ENCODE measurements around the gene ANXA11.
"Not testable (repeated sequence)": the region's sequence is repeated elsewhere in the genome, so short reads cannot be mapped to it uniquely, and the experiment has no call there.

ANXA11 gene

GRCh38 chr10:80207768-80208370, 2.5 kb upstream of the ANXA11 start:
- FAIRE-seq: no peak

DNA sequence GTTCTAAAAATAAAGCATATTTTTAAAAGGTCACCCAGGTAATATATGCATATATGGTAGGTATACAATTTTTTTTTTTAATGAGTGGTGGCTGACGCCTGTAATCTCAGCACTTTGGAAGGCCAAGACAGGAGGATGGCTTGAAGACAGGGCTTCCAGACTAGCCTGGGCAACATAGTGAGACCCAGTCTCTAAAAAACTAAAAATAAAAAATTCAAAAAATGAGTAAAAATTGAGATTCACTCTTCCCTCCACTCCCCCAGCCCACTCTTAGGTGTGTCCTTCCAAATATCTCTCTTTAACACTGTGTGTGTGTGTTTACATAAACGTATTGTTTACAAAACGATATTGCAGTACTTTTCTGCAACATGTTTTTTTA, 929 bp upstream of the ANXA11 start:
- no peak for FAIRE-seq

DNA sequence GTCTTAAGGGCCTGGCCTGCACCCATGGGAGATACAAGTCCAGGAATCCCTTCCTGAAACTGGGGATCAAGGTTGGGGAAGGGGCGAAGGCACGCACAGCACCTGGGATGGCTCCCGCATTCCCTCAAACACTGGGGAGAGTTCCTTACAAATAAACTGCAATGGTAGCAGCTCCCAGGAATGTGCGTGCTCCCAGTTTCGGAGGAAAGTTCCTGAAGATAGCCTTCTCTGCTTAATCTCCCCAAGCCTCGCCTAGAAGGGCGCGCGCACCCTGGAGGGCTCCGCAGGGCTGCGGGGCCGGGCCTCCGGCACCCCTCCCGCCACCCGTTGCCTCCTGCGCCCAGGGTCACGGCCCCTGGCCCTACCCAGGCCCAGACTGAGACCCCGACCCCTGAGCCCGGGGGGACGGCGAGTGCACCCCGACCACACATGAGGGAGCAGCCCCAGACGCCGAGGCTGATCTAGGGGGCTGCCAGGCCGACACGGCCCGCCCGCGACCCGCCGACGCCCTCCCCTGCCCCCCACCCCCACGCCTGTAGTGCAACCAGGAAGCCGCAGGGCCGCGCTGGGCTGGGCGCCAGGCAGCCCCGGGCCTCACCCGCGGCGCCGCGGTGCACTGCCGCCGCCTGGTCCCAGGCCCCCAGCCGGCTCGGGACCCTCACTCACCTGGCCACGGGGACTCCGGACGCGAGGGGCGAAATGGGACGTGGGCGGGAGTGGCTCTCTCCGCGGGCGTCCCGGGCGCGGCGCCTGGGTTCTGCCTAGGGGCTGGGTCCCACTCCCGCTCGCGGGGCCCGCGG, 460 bp downstream of the ANXA11 start:
- no peak for FAIRE-seq

DNA sequence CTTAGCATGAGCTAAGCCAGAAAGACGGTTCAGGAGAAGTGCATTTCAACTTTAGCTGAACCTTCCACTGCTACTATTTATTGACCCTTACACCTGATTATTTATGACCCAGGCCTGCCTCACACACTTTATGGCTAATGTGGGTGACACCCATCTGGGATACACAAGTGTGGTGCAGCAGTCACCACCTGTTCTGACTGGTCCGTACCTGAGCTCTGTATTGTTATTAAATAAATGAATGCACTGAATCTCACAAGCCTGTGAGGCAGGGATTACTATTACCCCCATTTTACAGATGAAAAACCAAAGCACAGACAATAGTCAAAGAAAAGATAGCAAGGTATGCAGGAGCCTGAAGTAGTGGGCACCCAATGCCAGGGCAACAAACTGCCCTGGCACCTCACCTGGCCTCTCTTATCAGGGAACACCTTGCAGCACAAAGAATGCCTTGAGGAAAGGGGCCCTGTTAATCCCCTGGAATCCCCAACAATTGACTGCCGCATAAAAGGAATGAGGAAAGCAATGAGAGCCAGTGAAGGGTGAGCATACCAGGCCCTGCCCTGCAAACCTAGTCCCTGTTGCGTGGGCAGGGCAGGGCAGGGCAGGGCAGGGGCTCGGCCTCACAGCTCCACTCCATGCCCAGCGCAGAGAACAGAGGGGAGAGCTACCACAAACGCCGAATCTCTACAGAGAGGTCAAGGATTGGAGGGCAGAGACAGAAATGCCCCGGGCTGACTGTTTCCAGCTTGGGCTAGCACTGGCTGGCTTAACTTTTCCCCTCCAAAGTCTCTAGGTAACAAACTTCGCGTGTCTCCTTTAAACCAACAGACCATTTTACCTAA, 1.3 kb downstream of the ANXA11 start:
- no peak for FAIRE-seq

- FAIRE-seq: no peak
These were observed 2.2 kb downstream of the ANXA11 start for GRCh38 chr10:80202934-80203834.

DNA sequence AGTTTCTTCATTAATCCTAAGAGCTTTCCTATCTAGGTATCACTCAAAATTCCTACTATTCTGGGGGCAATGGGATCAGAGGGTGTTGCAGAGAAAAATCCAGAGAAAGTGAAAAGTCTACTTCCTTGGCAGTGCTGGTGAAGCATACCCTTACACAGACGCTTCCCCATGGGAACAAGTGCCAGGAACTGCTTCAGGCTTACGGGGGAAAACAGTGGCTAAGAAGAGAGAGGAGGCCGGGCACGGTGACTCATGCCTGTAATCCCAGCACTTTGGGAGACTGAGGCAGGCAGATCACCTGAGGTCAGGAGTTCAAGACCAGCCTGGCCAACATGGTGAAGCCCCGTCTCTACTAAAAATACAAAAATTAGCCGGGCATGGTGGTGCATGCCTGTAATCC, 2.8 kb downstream of the ANXA11 start:
- not testable (repeated sequence) for FAIRE-seq

GRCh38 chr10:80201608-80202141, 3.7 kb downstream of the ANXA11 start:
- no peak for FAIRE-seq

GRCh38 chr10:80200687-80201086, 4.7 kb downstream of the ANXA11 start:
- FAIRE-seq: no peak

GRCh38 chr10:80200259-80200658, 5.1 kb downstream of the ANXA11 start:
- FAIRE-seq: no peak

- no peak for FAIRE-seq
These were observed 5.5 kb downstream of the ANXA11 start for GRCh38 chr10:80199828-80200227.

- no peak for FAIRE-seq
These were observed 7.1 kb downstream of the ANXA11 start for GRCh38 chr10:80197972-80198916.

DNA sequence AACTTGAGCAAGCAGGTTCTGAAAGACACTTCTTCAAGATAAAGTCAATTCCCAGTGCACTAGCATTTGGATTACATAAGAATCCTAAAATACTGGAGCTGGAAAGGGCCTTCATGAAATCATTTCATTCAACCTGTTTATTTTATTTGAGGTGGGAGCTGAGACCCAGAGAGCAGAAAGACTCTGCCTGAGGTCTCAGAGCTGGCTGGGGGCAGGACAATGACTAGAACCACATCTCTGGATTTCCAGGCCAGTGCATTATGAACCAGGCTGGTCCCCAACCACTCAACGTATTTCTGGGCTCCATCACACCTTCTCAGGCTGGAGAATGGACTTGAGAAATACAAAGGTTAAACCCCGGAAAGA, 8.4 kb downstream of the ANXA11 start:
- no peak for FAIRE-seq

GRCh38 chr10:80196270-80196949, 8.9 kb downstream of the ANXA11 start:
- no peak for FAIRE-seq

- no peak for FAIRE-seq
These were observed 10.2 kb downstream of the ANXA11 start for GRCh38 chr10:80195046-80195574.

- FAIRE-seq: no peak
These were observed 10.8 kb downstream of the ANXA11 start for GRCh38 chr10:80194373-80195045.

- FAIRE-seq: no peak
These were observed 12.8 kb downstream of the ANXA11 start for GRCh38 chr10:80192553-80192952.

- no peak for FAIRE-seq
These were observed 13.6 kb downstream of the ANXA11 start for GRCh38 chr10:80191589-80192270.

DNA sequence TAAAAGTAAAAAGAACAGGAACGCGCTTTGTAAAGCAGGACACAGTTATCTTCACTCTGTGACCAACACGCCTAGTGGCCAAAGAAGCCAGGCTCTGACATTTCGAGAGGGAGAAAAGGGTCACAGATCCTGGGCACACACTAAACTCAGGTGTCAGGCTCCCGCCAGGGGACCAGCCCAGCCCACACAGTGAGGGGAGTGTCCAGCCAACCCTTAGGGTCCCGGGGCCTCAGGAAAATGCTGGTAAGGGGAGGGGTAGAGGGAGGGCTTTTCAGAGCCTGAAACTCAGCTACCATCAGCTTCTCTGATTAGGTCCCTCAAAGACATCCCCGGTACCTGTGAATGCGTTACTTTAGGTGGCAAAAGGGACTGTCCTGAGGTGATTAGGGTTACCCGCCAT, 16.6 kb downstream of the ANXA11 start:
- no peak for FAIRE-seq

Measured in colon (tissue), 2 donors.